HG03378 (cell line): ENCODE measurements around the gene ACTN1.

Experiments used
- ATAC-seq: cut with Tn5 transposase; IDR thresholded peaks from one replicate; pipeline ENCODE4 v1.9.1; 2021; ENCODE audit warnings: mild to moderate bottlenecking, moderate library complexity; ENCODE audit not compliant: unreplicated experiment

The ACTN1 gene

DNA sequence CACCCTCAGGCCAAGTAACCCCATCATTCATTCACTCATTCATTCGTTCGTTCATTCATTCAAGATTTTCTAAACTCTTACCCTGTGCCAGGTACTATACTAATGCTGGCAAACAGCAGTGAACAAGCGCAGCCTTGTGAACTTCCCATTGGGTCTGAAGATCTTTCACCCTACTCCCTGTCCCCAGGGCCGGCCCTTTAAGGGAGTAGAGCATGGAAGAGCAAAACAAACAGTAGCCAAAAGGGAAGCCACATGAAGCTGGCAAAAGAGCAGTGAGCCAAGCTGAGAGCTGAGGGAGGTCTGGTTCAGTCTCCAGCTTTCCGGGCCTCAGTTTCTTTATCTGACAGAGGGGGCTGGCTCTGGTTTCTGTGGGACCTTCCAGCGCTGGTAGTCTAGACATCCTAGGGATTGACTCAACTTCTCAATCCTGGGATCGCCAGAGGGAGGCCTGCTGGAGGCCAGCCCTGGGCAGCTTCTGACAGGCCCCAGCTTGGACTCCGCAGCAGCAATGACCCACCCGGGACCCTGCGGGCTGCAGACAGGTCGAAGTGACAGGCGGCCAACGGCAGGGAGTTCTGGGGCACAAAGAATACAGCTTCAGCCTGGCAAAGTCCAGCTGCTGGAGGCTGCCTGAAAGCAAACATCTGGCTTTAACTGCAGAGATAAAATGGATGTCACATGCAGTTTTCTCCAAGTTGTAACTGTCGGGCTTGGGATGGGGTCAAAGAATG lies 27.1 kb downstream of the ACTN1 start:
- no peak for ATAC-seq

DNA sequence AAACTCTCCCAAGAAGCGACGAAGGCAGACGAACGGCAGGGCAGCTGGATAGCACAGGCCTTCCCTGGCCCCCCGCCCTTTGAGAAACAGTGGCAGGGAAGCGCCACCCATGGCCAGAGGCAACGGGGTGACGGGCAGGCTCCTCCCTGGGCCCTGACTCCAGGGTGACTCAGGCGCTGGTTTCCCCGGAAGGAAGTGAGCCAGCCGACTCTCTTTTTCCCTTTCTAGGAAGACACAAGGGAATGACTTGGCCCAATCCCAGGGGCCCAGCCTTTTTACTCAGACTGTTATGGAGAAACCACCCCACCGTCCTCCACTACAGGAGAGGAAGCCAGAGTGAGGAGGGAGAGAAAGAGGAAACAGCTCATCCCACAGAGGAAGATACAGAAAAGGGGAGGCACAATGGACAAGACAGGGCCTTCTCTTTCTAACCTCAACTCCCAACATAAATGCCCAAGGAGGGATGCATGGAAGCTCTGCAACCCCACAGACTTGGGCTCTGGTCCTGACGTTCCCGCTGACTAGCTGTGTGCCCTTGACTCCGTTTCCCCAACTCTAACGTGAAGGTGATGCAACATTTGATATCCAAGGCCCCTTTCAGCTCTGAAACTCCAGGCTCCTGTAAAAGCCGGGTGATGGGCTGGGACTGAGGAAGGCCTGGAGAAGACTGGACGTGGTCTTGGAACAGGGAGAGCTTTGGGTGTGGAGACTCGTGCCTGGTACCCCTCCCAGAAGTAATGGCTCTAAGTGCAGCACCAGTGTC lies 27.9 kb downstream of the ACTN1 start:
- no peak for ATAC-seq

DNA sequence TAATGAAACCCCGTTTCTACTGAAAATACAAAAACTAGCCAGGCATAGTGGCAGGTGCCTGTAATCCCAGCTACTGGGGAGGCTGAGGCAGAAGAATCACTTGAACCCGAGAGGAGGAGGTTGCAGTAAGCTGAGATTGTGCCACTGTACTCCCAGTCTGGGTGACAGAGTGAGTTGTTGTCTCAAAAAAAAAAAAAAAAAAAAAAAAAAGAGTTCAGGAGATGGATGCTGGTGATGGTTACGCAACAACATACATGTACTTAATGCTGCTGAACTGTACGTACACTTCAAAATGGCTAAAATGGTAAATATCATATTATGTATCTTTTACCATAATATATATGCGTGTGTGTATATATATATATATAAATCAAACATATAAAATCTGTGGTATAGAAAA lies 29.0 kb downstream of the ACTN1 start:
- ATAC-seq, result no peak

DNA sequence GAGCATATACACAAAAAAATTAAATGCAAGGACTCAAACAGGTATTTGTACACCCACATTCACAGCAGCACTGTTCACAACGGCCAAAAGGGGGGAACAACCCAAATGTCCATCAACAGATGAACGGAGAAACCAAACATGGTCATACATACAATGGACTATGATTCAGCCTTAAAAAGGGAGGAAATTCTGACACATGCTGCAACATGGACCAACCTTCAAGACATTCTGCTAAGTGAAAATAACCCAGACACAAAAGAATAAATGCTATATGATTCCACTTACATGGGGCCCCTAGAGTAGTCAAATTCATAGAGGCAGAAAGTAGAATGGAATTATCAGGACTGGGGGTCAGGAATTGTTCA lies 29.5 kb downstream of the ACTN1 start:
- no peak for ATAC-seq

DNA sequence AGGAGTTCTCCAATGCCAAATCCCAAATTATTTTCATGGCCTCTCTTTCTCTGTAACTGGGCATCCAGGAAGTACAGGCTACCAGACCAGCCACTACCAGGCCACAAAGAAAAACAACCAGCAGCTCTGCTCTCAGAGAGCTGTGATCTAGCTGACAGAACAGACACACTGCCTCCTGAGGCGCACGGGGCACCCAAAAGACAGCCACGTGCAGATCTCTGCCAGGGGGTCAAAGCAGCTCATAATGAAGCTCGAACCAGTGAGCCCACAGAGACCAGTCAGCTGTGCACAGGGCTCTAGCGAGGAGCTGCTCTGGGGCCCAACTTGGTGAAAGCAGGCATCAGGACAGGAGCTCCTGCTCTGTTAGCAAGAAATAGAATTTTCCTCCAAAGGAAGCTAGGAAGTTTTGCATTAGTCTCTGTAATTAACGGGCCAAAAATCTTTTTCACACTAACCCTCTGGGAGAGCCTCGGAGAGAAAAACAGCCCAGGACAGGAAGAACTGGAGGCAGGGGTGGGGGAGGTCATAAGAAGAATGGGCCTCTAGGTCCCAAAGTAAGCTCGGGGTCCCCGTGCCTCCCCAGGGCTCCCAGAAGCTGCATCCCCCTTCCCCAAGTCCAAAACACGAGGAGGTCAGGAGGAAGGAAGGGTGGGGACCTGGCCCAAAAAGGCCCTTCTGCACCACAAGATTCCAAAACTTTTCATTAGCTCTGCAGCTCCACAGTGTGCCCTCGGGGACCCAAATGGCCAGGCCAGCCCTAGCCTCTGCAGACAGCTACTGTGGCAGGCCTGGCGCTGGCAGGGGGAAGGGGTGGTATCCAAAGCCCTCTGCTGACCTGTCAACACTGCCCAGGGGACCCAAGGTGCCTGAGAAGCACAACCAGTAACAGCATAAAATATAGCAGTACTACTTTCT lies 30.2 kb downstream of the ACTN1 start:
- ATAC-seq, result no peak

DNA sequence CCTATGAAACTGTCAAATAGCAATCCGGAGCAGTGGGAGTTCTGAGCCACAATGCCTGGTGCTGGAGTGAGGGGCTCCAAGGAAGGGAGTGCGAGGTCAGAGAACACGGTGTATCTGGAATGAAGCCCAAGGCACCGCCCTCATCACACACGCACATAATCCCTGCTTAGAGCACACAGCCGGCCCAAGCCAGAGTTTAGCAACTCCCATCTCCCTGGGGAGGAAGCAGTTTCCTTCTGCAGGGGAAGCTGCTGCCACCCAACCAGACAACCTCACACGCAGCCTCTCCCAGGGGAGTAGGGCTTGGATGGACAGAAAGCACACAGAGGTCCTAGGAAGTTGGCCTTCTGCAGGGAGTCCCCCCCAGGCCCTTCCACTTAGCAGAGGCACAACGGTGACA lies 31.3 kb downstream of the ACTN1 start:
- no peak for ATAC-seq

DNA sequence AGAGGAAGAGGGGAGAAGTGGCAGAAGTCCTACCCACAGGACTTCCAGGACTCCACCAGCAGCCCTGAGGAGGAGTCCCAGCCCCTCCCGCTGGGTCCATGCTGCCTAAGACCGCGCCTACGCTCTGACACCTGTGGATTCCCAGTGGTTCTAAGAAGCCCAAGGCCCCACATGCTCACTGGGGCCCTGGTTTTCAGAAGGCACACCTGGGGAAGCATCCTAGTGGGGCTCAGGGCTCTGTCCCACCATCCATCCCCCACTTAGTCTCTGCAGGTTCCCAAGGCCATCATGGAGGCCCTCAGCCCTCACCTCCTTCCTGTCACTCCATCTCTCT lies 32.6 kb downstream of the ACTN1 start:
- no peak for ATAC-seq

DNA sequence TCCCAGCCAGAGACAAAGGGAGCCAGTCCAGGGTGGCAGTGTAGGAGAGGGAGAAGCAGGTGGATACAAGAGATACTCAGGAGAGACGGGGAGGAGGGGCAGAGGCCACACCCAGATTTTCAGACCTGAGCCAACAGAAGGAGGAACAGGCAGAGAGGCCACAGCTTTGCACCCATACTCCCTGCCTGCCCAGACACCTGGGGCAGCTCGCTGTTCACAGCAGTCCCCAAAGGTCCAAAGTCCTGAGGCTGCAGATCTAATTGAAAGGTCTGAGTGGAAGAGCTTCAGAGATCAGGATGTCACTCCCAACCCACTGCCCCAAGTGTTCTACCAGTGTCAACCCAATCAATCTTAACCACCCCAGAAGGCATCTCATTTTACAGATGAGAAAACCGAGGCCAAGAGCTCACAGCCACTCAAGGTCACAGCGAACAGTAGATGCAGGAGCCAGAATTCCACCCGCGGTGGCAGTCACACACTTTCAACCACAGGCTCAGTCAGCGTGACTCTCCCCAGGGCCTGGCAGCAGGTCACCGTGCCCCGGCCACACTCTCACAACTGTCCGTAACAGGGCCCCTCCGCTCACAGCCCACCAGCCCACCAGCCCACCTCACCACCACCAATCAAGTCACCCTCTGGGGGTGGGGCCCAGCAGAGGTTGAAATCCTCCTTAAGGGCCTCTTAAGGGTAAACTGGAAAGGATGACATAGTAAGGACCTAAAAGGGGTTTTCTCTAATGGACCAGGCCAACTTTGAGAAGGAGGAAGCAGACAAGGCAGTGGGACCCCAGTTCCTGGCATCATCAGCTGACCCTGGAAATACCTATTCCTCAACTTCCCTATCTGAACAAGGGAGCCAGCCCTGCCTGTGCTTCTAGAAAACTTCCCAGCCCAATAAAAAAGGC lies 33.3 kb downstream of the ACTN1 start:
- ATAC-seq, result no peak

DNA sequence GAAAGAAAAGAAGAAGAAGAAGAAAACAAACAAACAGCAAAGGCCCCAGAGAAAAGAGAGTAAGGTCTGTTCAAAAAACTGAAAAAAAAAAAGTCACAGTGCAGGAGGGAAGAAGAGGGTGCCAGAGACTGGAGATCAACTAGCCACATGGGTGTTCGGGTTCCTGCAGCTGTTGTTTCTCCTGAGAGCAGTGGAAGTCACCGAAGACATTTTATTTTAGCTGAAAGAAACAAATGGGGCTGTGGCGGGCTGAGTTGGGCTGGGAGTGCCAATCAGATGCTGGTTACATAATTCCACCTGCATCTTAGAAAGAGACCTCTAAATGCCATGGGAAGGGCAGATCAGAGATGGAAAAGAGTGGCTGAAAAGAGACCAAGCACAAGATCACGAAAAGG lies 33.9 kb downstream of the ACTN1 start:
- ATAC-seq, result no peak

DNA sequence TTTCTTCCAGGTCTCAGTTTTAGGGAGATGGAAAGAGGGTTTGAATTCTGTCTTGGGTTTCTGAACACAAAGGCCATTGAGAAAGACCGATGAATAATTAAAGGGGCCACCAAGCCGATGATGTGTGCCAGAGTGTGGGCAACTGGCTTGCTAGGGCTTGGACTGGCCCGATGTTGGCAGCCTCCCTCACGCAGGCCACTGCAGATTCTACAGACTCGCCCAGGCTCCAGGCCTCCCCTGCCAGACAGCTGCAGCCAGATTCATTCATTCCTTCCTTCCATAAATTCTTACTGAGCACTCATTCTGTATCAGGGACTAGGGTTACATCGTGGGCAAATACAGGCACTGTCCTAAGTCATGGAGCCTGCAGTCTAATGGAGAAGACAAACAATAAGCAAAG lies 34.9 kb downstream of the ACTN1 start:
- no peak for ATAC-seq

DNA sequence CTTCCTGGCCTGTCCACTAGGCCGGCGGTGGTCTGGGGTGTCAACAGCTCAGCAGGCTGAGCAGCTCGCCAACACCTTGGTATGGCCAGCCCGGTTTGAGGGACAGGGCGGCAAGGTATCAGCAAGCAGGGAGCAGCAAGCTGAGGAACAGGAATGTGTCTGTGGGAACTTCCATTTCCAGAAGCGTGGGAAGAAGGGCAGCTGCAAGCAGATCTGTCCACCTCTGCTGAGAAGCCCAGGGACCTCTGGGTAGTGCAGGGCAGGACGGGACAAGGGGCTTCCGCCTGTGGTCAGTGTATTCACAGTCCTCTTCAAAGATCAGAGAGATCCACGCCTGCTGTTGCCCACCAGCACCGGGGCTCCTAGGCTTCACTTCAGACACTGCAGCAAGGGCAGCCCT lies 36.0 kb downstream of the ACTN1 start:
- ATAC-seq, result no peak

DNA sequence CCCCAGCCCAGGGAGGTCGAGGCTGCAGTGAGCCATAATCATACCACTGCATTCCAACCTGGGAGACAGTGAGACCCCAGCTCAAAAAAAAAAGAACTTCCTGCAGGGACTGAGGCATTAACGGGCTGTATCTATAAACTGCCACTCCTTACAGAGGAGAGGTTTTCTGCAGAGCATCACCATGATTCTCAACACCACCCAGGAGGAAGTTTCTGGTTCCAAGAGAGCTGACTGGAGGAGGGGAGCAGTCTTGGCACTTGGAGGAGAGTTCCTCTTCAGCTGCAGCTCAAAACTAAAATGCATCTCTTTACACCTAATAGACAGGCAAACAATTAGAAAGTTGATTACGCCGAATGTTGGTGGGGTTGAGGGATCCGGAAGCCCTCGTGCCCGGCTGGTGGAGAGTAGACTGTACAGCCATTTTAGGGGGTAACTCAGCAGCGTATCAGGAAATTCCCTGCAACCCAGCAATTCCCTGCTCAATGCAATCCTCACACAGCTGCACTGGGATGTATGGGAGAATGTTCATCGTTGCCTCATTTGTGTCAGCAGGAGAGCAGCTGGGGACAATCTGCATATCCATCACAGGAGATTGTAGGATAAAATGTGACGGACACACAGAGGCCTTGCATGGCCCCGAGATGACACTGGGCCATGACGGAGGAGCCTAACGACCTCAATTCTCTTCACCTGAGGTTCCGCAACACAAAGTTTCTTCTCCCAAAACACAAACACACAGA lies 36.6 kb downstream of the ACTN1 start:
- ATAC-seq, result no peak

DNA sequence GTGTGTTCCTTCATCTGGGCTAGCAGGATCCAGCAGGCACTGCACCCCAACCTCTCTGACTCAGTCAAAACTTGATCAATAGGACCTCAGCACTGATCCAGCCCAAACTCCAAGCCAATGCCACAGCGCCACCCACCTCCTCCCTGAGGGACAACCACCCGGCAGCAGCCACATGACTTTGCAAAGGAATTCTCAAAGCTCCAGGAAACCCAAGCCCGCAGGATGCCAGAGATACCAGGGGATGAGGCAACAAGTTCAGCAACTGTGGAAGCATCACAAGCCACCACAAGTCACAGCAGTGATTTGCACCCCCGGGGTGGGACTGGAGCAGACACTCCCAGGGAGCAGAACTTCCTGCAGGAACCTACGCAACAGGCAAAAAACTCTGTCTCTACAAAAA lies 37.3 kb downstream of the ACTN1 start:
- no peak for ATAC-seq

DNA sequence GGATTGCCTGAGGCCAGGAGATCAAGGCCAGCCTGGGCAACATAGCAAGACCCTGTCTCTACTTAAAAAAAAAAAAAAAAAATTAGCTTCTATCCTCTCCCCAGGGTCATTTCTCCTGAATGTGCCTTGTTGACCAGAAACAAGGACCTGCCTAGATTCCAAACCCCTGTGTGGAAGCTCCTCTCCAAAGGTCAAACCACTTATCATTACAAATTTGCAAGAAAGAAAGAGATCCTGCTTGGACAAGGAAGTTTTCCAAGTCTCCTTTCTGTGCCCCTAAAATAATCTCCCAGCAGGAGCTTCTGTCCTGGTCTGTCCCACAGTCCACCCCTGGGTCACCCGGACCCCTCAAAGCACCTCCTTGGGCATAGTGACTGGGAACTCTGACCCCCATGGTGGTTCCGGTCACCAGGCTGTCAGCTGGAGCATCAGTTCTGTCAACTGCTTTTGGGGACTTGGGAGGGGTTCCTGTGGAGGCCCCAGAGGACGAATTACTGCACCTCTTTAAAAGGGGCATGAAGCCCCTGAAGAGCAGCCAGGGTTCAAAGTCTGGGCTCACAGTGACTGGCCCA lies 38.4 kb downstream of the ACTN1 start:
- ATAC-seq, result no peak

DNA sequence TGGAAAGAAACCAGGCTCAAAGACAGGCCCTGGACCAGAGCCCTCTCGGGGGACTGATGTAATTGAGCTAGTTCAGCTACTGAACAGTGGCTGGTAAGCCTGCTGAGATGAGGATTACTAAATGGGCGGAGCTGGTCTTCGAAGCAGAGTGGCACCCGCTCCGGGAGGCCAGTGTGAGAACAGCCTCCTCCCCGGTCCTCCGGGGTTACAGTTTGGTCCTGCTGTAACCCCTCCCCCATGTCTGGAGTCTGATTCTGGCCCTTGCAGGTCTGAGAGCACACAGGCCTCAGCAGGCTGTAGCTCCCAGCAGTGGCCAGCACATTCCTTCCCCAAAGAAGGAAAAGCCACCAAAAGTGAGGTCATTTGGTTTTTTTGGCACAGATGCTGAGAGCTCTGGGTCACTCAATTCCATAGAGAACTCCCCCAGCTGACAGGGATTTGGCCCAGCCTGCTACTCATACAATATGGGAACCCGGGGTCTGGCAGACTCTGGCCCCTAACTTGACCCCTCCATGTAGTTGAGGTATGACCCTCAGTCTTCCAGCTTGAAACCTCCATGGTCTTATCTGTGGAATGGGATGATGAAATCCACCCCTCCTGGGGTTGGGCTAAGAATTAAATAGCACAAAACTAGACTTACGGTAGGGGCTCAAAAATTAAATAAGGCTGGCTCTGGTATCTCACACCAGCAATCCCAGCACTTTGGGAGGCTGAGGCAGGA lies 39.0 kb downstream of the ACTN1 start:
- no peak for ATAC-seq

DNA sequence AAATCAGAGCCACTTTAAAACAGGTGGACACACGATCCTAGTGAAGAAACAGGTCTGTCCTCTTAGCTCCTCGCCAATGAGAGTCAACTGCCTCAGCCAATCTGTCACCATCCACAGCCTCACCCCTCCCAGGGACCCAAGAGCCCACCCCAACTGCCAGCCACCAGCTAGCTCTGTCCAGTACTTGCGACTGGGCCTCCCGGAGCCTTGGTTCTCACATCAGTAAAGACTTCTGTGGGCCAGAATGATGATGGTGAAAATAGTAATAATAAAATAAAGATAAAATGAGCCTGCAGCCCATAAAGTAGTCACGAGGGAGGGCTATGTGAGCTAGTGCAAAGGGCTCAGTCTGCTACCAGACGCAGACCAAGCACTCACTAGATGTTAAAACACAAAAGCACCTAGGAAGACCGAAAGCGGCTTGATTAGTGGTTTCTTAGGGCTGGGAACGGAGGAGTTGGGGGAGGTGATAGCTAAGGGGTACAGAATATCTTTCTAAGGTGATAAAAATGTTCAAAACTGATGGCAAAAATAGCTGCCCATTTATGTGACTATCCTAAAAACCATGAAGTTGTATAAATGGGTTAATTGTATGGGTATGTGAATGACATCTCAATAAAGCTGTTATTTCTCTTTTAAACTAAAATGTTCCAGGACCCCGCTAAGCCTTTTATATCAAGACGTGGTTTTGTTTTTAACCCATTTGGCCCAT lies 39.8 kb downstream of the ACTN1 start:
- ATAC-seq, result no peak

DNA sequence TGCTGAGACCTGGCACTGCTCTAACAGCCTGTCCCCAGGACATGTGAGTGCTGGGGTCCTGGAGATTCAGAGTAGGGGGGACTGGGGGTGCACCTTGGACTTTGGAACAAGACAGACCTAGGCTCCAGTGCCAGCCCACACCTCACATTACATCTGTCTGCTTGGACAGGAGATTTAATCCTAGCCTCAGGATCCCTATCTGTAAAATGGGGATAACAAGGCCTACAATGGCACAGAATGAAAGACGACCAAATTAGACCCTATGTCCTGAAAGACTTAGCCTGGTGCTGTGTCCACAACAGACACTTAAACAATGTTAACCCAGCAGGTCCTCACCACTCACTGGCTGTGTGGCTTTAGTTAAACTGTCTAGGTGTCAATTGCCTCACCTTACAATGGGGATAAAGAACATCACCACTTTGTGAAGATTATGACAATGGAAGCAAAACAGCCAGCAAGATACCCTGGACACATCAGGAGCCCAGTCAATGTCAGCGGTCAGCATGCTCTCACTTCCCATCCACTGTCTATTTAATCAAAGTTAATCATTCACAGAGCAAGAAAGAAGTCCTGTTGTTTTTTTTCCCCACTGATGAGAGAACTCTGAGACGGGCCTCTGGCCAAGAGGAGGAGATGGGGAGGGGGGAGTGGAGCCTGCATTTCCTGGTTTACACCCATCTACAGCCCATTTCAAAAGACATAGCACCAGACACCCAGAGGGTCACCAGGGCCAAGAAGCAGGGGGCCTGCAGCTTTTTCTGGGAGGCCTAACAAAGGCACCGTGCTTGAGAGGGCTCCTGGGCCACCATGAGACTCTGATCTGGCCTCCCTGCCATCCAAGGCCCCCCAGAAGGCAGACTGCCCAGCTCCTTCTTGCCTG lies 40.6 kb downstream of the ACTN1 start:
- ATAC-seq, result no peak
